Sigmoid colon (tissue), 3 donors: Measurements from ENCODE around the gene SCEL.

Experiments used
- POLR2A ChIP-seq, 2 donors: fragments of 450-650 bp; IDR thresholded peaks; one replicate each; pipeline ENCODE4 v1.6.1; 2016; ENCODE audit warnings: antibody characterized with exemption in 2 of 2, mild to moderate bottlenecking in 2 of 2, moderate library complexity in 2 of 2
- TF ChIP-seq, protein P1 (sequence below), 4 experiments: fragments of 450-650 bp in 3 of 4; fragments of 200-600 bp in 1 of 4; IDR thresholded peaks; one replicate each; pipeline ENCODE4 v1.5.1; 2016 to 2019; ENCODE audit warnings: antibody characterized with exemption in 4 of 4, mild to moderate bottlenecking in 3 of 4, moderate library complexity in 2 of 4

GRCh38 chr13:77522444-77522843 lies 13.1 kb upstream of the SCEL start:
- TF ChIP-seq, protein P1, sequence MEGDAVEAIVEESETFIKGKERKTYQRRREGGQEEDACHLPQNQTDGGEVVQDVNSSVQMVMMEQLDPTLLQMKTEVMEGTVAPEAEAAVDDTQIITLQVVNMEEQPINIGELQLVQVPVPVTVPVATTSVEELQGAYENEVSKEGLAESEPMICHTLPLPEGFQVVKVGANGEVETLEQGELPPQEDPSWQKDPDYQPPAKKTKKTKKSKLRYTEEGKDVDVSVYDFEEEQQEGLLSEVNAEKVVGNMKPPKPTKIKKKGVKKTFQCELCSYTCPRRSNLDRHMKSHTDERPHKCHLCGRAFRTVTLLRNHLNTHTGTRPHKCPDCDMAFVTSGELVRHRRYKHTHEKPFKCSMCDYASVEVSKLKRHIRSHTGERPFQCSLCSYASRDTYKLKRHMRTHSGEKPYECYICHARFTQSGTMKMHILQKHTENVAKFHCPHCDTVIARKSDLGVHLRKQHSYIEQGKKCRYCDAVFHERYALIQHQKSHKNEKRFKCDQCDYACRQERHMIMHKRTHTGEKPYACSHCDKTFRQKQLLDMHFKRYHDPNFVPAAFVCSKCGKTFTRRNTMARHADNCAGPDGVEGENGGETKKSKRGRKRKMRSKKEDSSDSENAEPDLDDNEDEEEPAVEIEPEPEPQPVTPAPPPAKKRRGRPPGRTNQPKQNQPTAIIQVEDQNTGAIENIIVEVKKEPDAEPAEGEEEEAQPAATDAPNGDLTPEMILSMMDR (IDR thresholded peaks at IDR 0.05) = no peak
- no peak for TF ChIP-seq POLR2A (IDR thresholded peaks at IDR 0.05)
